Activated naive CD4-positive, alpha-beta T cell (primary cell): ENCODE measurements around the gene ARHGAP24.

Experiments
- DNase-seq, 4 experiments: peaks; one replicate each; lab custom pipeline; 2025; lab: John Stamatoyannopoulos, UW

The ARHGAP24 gene

DNA sequence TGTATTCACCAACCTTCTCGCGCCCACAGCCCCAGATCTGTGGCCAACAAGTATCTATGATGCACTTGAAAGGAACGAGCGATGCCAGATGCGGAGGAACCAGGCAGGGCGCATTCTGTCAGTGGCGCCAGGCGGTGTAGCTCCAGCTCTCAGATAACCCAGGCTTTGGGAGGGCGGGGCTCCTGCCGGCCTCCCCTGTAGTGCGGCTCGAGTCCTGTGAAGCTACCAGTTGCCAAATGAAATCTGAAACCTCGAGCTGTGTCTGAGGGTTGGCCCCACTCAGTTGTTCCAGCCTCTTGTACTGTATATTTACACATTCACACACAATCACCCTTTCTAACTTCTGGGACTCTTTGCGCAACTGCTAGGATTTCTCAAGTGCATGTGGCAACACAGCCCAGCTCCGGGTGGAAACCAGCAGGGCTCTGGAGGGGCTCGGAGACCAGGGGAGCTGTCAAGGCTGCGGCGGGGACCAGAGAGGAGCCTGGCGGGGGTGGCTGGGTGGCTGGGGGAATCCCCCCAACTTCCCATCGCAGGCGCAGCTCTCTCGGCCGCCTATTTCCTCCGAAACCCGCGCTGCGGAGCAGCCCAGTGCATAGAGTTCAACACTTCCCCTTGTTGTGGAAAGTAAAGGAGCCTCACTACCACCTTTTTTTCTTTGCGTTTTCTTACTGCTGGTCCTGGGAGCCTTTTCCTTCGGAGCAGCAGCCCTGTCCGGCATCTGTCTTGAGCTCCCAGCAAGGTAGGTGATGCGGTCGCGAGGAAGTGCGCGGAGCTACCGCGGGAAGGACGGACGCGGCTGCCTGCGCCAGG is at the start of gene ARHGAP24:
Gene ARHGAP24 (plus strand): TSS at position 333 of the 813 bp plus-strand sequence.
- DNase-seq: no peak

DNA sequence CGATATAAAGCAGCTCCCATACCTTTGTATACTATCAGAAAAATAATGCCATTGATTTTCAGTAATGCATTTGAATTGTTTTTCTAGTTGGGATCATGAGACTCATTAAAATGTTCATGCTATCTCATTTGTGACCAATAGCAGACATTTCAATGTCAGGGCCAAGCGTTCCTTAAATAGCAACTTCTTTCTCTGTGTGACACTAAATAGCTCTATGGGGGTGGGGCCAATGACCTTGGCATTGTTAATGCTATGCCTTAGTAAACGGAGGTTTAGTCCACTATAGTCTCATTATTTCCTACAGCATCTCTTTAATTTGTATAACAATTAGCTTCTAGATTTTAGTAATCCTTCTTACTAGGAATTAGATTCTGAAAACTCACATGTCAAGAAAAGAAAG is 48.6 kb upstream of the ARHGAP24 start:
- no peak for DNase-seq

DNA sequence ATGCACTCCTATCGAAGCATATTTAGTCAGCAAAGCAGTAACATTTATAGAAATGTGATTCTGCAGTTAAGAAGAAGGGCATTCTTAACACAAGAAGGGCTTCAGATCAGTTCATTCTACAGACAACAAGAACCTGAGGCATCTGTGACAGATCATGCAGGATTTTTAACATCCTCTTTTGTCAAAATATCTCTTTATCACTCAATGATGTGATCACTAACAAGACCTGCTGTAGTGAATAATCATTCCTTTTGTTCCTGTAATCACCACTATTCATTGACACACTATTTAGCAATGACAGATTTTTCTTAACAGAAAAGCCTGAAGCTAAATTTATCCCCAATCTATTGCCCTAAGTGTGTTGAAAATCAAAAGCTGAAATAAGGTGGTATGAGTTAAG is 47.8 kb upstream of the ARHGAP24 start:
- no peak for DNase-seq

DNA sequence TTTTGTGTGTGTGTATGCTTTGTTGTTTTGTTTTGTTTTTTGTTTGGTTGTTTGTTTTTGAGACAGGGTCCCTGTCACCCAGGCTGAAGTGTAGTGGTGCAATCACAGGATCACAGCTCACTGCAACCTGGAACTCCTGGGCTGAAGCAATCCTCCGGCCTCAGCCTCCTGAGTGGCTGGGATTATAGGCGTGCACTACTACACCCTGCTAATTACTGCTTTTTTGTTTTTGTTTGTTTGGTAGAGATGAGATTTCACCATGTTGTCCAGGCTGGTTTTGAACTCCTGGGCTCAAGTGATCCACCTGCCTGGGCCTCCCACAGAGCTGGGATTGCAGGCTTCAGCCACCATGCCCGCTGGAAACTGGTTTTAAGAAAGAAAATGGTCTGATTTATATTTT is 44.7 kb upstream of the ARHGAP24 start:
- no peak for DNase-seq

DNA sequence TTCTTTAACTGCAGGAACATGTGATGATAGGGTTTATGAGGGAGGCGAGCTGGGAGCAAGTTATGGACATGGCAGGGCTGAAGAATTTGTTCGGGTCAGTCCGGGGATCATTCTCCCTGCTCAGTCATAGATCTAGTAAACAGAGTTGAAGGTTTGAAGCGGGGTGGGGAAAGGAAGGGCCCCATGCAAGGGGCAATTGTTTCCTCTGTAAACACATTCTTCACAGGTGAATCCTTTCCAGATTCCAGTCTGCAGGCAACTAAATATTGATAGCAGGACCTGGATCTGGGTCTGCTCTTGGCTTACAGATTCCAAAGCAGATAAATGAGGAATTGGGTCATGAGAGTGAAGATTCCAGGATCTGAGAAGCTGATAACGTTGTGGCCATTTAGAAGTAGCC is 44.3 kb upstream of the ARHGAP24 start:
- no peak for DNase-seq

DNA sequence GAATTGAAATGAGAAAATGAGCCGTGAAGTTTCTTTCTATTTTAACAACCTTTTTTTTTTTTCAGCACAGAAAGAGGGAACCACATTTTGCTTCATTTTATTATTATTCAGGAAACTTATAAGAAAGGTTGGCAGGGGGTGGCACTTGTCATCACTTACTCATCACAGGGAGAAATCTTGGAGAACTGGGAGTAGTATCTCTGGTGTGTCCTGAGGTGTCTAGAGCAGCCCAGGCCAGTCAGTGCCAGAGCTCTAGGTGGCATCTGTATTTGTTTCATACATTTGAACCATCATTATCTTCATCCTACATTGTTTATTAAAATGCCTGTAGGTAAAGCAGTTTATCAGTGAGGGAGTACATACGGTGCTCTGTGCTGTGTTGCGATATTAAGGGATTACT is 43.8 kb upstream of the ARHGAP24 start:
- no peak for DNase-seq

DNA sequence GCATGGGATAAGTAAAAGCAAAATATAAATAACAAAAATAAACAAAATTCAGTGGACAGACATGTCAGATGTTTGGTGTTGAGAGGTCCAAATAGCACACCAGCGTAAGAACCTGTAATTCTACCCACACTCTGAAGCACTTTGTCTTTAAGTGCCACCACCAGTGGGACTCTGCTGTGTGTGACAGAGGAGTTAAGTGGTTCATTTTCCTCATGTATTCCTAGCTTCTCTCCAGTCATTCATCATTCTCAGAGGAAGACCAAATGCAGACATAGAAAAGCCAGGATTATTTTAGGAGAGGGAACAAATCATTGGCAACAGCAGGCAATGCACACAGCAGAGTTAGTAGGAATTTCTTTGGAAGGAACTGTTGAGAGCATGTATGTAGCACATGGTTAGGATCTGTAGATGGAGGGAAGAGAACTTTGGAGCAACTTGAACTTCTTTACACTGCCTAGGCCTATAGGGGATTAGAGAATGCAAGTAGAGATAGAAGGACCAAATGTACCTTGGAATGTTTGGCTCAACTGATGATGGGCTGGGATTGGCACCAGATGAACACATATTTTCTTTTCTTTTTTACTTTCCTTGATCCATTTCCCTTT is 43.0 kb upstream of the ARHGAP24 start:
- no peak for DNase-seq

DNA sequence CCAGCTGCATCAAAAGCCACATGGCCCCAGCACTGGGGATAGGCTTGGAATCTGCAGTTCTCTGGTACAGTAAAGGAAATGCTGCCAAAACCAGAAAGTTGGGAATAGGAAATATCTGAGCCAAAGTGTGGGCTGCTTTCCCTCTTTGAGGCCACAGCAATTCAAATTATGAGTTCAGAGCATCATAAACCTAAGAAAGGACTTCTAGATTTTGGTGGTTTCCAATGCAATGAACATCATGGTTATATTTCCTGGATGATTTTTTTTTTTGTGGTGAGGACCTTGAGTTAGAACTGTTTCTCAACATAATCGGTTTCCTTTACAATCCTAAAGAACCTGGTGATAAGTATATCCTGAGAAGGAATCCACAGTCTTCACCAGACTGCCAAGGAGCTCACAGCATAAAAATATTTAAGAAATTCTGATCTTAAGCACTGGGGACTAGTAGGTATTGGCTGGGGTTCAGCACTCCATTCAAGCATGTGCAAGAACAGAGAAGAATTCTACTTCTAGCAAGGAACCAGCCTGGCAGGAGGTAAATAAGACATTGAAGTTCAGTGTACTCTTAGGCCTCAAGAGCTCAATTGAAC is 29.8 kb upstream of the ARHGAP24 start:
- no peak for DNase-seq

DNA sequence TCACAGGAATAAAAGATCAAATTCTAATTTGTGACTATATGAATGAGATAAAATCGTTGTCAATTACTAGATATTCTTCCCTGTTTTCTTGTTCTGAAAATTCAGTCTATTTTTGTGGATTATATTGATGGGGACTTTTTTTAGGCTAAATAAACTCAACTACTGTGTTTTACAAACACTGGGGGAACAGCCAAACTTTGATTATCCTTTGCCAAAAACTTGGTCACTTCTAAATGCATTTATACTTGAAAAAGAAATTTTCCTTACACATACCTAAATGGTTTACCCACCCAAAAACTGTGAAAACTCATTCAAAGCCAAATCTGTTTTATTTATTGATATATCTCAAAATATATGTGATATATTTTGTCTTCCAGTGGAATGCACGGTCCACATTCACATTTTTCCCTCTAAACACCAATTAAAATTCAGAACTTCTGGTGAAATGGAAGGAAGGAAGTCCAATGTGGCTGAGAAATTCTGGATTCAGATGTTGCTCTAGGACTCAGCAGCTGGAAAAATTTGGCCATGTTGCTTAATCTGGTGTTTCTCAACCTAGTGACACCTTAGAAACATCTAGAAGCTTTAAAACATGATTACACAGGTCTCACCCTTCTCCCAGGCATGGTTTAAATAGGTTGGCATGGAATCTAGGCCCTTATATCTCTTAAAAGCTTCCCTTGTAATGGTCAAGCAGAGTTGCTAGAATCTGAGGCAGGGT is 28.6 kb upstream of the ARHGAP24 start:
- no peak for DNase-seq

DNA sequence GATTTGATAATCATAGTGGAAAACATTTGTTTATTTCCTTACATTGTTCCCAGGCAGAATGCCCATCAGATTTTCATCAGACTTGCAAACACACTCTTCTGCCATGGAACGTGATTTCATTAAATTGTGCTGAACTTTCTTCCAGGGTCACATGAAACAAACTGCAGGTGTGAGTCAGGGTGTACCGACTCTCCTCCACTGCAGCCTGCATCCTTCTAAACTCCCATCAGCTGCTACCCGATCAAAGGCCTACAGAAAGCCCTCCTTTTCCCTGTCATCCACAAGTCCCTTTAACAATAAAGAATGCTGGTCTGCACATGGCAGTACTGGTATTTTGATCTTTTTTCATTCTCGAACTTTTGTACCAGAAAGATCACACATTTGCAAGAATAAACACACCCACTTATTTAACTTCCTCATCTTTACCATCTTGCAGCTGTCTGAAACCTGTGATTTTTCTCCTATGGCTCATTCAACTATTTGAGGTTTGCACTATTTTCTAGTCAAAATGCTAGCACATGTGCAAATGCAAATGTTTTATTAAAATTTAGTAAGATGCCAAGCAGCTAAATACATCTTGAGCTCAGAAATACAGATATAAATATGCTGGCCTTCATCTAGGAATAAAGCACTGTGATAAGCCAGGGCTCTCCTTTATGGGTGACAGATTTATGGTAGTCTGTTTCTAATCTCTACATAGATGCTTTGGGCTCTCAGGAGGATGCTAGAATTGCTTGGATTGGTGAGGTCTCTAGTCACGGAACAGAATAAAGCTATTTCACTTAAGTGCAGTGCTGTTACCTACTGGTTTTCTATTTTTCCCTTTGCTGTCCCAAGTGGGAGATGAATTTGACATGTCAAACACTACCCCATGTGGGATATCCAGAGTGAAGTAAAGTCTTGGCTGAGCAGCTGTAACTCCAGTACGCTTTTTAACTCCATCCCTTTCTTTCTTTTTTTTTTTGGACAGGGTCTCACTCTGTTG is 25.8 kb upstream of the ARHGAP24 start:
- DNase-seq: no peak

DNA sequence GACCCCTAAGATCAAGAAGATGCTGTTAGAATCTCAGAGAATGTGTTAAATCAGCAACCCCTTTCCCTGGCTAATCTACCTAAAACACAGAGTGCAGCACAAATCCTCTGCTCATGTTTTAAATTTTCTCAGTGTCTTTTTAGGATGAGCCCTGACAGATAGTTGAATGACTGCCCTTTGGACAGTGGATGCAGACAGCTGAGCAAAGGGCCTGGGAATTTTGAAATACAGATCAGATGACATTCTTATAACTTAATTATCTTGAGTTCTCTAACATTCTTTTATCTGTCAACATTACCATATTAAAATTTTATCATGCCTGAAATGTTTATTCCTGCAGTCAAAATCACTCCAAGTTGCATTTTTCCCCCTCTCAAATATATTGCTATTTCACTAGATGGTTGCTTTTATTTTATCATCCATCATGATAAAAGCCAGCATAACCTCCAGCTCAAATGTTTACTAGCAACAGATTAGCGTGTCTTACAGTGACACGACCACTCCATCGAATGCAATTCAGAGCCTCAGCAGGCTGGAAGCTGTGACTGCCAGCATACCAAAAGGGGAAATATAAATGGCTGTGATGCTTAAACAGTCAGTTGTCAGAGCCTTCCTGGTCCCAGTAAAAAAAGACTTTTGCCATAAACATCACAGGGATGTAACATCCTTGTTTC is 22.8 kb upstream of the ARHGAP24 start:
- DNase-seq: no peak

DNA sequence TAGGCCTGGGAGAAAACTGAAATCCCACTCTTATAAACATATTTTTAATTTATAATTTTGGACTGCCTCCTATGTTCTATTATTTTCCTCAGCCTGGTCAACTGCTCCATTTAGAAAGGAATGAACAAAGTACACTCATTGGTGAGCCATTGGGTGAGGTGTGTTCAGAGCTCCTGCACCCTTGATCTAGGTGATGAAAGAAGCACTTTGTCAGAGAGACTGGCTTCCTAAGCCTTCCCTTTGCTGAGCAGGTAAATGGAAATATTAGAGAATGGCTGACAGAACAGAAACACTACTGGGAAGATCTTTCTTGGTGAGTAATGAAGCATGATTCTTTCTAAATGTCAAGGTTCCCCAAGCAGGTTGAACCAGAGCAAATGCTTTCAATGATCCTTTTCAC is 19.0 kb upstream of the ARHGAP24 start:
- no peak for DNase-seq

DNA sequence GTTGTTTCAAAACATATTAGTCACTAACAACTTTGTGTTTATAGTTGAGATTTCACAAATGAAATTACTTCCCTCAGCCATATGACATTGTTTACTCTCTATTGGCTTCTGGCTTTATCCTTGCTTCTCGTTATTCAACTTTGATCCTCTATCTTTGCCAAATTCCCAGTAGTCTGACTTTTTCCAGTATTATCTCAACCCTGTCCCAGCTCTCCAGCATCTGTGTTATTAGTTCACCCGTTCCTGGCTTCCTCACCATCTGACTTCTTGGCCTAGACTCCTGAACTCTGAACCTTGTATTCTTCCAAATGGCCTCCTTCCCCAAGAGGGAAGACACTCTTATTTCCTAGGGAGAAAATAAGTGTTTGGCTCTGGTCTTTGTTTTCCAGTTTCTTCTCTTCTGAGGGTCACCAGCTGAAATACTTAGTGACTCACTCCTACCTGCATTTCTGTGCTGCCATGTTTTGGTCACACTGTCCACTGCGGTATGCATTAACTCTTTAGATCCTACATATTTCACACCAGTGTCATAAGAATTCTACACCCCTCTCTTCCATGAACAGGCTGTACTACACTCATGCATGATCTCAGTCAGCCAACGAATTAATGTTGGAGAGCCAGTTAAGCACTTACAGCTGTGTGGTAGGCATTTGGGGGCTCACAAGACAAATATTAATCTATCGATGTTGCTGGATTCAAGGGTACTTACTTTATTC is 17.0 kb upstream of the ARHGAP24 start:
- DNase-seq: no peak

DNA sequence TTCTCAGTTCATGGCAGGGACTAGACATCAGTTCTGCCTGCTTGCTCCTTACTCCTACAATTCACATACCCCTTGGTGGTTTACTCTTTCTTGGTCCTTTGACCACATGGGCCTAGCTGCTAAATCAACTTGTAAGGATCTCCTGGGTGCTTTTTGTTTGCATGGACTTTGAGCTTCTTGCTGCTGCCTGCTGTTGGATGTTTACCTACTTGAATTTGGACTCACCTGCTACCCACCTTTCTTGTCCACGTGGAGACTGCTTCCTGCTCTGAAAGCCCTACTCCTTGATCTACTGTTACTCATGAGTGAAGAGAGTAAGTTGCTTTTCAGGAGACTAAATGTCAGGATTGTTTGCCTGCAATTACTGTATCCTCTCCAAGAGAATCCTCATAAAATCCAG is 15.2 kb upstream of the ARHGAP24 start:
- no peak for DNase-seq

DNA sequence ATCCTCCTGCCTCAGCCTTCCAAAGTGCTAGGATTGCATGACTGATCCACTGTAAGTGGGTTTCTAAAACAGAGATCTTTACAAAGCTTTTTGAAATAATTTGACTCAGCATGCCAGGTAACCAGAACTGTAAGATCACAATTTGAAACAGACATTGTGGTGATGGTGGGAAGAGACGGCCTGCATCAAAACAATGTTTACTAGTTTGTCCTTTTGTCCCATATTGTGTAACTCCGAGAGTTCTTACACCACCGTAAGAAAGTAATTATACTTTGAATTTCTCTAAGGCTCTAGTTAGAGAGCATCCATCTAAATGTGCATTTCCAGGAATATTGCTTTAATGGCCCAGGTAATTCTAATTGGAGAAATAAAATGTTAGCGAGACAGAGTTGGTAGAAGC is 594 bp upstream of the ARHGAP24 start:
- no peak for DNase-seq

DNA sequence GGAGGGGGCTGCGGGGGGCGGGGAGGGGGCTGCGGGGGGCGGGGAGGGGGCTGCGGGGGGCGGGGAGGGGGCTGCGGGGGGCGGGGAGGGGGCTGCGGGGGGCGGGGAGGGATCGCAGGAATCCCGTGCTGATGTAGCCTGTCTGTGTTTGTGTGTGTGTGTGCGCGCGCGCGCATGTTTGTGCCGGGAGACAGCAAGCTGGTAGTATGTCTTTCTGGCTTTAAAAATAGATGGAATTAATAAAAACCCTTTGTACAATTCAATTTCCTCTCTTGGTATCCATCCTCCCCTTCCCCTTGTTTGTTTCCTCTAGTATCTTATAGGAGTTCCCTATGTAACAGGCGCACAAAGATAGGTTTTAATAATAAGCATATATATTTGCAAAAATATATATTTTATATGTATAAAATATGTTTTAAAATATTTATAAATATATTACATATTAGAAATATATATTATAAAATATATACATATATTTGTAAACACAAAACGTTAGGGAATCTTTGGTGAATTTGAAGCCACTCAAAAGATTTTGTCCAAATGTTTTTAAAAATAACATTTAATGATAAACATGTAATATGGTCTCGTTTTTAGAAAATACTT is 782 bp downstream of the ARHGAP24 start:
- no peak for DNase-seq

DNA sequence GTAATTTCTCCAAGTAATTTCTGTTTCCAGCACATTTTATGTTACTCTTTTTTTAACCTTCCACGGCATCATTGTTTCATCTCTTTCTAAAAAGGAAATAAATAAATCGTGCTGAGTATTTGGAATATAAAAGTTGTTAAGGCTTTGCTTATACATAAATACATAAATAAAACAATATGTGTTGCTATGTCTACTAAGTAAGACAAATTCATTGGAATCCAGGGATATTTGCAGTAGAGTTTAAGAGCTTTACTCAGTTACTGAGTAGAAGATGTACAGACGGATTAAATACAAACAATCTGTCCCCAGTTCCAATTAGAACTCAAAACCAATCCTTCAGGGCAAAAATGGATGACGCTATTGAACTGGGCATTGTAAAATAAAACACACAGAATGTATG is 1.4 kb downstream of the ARHGAP24 start:
- DNase-seq: no peak

DNA sequence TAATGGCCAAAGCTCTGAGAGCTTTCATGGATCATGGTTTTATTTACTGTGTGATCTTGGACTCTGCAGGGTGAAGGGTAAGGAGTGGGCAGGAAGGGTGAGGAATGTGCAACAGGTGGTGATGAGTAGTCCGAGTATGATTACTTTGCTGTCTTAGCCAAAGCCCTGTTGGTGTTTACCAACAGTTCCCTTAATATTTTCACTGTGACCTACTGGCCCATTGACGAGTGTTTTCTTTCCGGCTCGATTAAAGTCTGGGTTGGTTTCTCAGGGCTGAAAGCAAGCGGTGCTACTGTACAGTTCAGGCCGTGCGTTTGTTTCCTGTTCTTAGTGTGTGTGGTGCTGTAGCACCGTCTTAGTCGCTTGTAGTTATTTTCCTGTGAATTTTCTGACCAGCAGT is 2.6 kb downstream of the ARHGAP24 start:
- DNase-seq: no peak

DNA sequence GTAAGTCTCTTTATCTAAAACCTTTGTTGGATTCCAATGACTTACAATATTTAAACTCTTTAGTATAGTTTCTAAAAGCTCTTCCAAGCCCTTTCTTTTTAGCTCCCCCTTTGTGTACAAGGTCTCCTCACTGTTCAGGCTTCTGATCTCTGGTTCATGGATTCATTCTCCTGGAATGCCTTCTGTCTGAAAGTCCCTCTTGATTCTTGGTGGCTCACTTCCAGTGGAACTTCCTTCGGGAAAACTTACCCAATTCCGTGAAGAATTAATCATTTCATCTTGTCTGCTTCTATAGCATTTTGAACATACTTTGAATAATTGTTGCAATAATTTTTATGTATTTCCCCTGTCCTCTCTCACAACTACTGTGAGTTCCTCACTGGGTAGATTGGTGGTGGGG is 3.6 kb downstream of the ARHGAP24 start:
- no peak for DNase-seq
